Bone marrow (tissue), 2 donors: ENCODE data around the gene C4BPA.

Experiments used
- DNase-seq, 2 donors: peaks; one replicate each; lab custom pipeline; 2025; lab: John Stamatoyannopoulos, UW

The C4BPA gene

DNA sequence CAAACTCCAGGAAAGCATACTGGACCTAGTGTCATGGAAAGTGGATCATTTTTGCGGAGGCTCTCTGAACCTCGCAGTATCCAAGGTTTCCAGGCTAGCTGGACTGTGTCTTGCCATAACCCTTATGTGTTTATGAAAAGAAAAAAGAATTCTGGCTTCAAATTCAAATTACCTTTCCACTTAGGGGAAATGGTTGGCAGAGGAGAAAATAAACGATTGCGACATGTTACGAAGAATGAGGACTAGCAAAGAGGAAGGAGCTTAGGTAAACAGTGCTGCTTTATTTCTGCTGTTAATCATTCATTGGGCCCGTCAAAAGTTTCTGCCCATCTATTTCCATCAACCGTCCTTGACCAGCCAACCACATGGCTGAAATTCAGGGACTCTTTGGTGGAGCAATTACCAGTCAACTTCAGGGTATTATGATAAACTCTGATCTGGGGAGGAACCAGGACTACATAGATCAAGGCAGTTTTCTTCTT lies at the start of gene C4BPA:
C4BPA (plus strand) TSS at position 342 of the 482 bp plus-strand sequence. CDS start 8,793 bp downstream, outside the sequence.
- no peak for DNase-seq

- peak in 1 of 2 donors; percentile 65 for DNase-seq
Observed at GRCh38 chr1:207054491-207054890, 49.5 kb upstream of the C4BPA start.

GRCh38 chr1:207055386-207056001 lies 48.5 kb upstream of the C4BPA start:
- DNase-seq = no peak

DNA sequence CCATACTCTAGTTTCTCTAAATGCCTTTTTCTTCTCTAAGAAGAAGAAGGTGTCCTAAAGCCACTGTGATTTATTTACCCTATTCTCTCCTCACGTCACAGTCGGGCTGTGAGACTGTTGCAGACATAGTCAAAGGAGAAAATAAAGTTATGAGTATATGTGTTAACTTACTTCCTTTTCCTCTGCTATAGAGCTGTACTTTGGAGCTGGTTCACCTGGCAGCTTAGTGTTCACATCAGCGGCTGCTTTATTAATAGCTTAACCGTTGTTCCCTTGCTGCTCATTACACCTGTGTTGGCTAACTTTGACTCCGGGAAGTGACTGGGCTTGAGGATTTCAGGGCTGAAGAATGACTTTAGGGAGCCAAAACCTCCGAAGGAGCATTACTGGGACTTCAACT lies 47.4 kb upstream of the C4BPA start:
- DNase-seq = no peak

GRCh38 chr1:207058252-207058651 lies 45.8 kb upstream of the C4BPA start:
- DNase-seq = no peak

DNA sequence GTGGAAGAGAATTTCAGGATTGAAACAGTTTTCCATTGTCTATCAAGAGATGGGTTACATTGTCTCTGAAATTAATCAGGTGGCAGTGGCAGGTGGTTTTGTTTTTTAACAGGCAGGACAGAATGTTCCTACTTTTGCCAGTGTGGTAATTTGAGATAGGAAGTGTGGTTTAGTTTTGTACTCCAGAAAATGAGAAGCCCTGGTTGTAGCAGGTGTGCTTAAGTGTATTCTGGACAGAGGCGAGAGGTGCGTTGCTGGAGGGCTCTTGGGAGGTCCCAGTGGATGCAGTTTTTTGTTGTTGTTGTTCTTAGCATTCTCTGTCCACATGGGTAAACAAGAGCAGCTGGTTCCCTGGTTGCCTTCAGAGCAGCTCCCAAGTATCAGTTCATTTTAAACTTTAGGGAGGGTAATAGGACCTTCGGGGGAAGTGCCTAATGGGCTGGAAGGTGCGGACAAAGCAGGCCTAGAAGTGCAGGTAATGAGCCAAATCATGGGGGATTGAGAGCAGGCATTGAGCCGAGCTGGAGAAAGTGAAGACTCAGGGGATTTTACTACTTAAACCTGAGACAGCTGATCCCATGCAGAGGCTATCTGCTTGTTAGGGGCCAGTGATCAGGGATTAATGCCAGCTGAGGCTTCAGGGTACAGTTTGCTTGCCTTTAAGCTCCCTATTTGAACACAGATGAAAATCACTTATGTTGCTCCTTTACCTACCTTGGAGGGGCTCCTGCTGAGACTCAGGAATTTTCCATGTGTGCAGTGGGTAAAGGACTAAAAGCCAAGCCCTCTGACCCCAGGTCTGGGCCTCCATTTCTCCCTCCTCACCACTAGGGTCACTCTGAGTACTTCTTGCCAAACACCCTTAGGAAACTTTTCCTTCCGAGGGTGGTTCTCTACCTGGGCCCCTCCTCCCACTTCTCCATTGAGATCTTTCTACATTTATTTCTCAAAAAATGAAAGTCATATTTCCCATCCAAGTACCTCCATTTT lies 44.9 kb upstream of the C4BPA start:
- no peak for DNase-seq

- DNase-seq = no peak
Observed at GRCh38 chr1:207059881-207060280, 44.2 kb upstream of the C4BPA start.

DNA sequence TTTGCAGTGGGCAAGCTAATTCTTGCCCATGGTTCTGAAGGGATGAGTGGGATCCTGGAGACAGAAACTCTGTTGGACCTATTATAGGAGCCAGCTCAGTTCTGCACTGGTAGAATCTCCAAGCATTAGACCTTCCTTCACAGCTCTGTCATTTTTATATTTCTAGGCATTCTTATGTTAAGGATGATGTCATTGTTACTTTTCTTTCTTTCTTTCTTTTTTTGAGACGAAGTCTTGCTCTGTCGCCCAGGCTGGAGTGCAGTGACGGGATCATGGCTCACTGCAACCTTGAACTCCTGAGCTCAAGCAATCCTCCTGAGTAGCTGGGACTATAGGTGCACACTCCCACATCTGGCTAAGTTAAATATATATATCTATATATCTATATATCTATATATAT lies 43.4 kb upstream of the C4BPA start:
- DNase-seq = no peak

DNA sequence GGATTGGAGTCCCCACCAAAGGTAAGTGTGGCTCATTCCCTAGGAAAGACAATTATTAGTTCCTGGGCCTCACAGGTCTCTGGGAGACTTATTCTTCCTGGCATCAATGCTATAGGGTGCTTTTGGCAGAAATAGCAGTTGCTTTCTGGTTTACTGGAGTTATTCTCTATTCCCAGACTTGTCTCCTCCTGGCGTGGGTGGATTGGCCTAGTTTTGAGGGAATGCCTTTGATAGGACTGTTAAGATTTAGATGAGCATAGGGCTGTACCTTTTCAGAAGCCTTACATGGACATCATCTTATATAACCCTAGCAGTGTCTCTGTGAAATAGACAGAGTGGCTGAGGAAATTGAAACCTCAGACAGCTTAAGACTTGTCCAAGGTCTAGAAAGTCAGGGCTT lies 42.0 kb upstream of the C4BPA start:
- no peak for DNase-seq

GRCh38 chr1:207063014-207063413 lies 41.0 kb upstream of the C4BPA start:
- no peak for DNase-seq

- DNase-seq = no peak
Observed at GRCh38 chr1:207064561-207064960, 39.5 kb upstream of the C4BPA start.

- no peak for DNase-seq
Observed at GRCh38 chr1:207067185-207067584, 36.8 kb upstream of the C4BPA start.

DNA sequence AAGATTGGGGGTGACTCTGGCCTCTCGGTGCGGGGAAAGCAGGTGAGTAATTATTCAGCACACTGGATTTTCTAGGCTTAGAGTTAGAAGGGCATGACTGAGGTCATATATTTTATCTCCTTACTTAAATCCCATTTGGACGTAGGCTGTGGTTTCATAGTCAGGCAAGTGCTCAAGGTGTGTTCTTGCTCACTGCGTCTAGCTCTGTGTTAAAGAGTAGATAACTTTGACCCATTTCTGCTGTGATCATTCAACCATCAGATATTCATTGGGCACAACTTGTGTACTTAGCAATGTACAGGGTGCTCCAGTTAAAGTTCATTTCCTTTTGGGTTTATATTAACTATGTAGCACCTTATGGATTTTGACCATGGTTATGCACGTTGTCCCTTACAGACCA lies 36.4 kb upstream of the C4BPA start:
- no peak for DNase-seq

- DNase-seq = no peak
Observed at GRCh38 chr1:207069061-207069460, 35.0 kb upstream of the C4BPA start.

GRCh38 chr1:207069858-207070506 lies 34.1 kb upstream of the C4BPA start:
- no peak for DNase-seq

DNA sequence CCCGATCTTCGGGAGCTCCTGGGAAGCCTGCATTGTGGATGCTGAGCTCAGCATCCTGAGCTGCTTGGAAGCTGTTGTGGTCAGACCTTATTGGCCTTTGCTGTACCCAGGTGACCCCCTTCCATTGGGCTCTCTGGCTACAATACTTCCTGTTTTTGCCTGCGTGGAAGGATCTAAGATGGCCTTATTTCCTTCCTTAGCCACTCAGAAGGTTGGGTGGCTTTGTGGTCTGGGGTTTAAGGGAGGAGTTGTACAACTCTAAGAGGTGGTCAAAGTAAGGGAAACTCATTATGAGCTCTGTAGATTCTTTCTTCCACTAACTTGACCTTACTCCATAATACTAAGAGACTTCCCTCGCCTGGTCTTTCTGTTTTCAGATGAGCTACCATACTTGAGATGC lies 33.2 kb upstream of the C4BPA start:
- no peak for DNase-seq

DNA sequence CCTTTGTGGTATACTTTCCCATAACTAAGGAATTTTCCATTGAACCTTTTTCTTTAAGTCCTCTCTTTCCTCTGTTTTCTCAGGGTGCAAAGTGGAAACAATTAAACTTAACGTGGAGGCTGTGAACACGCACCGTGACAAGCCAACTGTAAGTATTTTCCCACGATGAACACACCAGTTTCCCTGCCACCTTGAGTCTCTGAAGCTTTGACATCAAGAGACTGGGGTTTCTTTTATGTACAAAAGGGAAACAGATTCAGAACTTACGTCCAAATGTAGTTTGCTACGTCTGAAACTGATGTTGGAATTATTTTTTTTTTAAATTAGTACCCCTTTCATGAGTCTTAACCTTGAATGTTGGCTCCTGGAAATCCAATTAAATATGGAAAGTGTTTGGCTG lies 32.6 kb upstream of the C4BPA start:
- DNase-seq = no peak

DNA sequence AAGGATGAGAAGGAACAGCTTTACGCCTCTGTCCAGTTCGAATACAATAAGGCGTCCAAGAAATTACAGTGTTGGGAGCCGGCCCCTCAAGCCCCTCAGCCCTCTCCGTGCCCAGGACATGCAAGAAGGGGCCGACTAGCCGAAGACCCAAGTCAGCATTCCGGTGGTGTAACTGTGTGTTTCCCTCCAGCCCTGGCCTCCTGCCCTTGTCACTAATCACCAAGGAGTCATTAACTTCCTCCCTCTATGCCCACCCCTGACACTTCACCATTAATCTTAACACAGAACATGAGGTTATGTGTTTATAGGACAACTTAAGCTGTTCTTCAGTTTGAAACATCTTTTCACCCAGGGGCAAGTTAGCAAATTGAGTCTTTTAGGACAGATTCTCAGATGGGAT lies 31.8 kb upstream of the C4BPA start:
- DNase-seq = no peak

GRCh38 chr1:207073906-207074820 lies 29.9 kb upstream of the C4BPA start:
- DNase-seq = no peak

DNA sequence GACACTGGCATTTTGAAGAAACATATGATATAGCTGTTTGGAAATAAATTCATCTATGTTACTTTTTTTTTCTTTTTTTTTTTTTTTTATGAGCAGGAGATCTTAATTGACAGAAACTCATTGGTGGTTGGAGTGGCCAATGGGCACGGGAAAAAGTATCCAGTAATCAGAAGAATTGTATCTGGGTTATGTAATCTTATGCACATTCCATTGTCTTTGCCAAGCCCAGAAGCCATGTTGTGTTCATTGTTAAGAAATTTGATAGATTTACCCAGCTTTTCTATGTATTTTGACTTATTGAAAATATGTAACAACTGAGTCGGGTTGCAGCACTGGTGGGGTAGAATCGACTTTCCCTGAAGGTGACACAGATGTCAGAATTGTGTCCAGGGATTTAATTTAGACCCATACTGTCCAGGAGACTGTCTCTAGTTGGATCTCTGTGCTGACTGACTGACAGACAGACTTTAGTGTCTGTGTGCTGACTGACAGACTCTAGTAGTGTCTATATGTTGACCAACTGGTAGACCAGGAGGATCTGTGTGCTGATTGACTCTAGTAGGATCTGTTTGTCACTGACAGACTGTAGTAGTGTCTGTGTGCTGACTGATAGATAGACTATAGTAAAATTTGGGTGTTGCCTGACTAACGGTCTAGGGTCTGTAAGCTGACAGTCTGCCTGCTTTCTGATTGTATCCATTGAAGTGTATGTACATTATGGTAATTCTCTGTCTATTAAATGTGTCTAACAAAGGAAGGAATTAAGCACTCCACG lies 27.7 kb upstream of the C4BPA start:
- DNase-seq = no peak

- no peak for DNase-seq
Observed at GRCh38 chr1:207077012-207077411, 27.0 kb upstream of the C4BPA start.
